ENCODE results near the gene CSN2.

The CSN2 gene

DNA sequence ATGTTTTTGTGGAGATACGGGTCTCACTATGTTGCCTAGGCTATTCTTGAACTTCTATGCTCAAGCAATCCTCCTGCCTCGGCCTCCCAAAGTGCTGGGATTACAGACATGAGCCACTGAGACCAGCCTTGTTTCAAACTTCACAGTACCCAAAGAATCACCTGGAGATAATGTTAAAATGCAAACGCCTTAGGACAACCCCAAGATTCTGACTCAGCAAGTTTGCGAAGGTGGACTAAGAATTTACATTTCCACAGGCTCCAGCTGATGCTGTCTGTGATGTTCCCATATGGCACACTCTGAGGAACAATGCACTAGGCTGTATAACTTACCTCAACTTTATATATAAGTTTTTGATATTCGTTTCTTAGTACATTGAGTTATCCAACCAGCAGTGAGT lies 29.3 kb upstream of the CSN2 start:
- H3K27me3 ChIP-seq (ENCODE audit: insufficient read depth, poor library complexity, severe bottlenecking), result no peaks in the 10 kb centered on the region
- H3K27ac ChIP-seq (replicated peaks), result no peak overlapping the region
- TF ChIP-seq, protein P1, sequence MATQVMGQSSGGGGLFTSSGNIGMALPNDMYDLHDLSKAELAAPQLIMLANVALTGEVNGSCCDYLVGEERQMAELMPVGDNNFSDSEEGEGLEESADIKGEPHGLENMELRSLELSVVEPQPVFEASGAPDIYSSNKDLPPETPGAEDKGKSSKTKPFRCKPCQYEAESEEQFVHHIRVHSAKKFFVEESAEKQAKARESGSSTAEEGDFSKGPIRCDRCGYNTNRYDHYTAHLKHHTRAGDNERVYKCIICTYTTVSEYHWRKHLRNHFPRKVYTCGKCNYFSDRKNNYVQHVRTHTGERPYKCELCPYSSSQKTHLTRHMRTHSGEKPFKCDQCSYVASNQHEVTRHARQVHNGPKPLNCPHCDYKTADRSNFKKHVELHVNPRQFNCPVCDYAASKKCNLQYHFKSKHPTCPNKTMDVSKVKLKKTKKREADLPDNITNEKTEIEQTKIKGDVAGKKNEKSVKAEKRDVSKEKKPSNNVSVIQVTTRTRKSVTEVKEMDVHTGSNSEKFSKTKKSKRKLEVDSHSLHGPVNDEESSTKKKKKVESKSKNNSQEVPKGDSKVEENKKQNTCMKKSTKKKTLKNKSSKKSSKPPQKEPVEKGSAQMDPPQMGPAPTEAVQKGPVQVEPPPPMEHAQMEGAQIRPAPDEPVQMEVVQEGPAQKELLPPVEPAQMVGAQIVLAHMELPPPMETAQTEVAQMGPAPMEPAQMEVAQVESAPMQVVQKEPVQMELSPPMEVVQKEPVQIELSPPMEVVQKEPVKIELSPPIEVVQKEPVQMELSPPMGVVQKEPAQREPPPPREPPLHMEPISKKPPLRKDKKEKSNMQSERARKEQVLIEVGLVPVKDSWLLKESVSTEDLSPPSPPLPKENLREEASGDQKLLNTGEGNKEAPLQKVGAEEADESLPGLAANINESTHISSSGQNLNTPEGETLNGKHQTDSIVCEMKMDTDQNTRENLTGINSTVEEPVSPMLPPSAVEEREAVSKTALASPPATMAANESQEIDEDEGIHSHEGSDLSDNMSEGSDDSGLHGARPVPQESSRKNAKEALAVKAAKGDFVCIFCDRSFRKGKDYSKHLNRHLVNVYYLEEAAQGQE (IDR thresholded peaks at IDR 0.05; ENCODE audit: insufficient replicate concordance, low read depth), result no peak
- TF ChIP-seq GABPA (IDR thresholded peaks at IDR 0.05; ENCODE audit: low read depth) (no peak), POLR2AphosphoS5 (IDR thresholded peaks at IDR 0.05; ENCODE audit: low read depth) (no peak), SPI1 (IDR thresholded peaks at IDR 0.05; ENCODE audit: borderline replicate concordance, low read depth) (no peak)
- TF ChIP-seq, protein P2, sequence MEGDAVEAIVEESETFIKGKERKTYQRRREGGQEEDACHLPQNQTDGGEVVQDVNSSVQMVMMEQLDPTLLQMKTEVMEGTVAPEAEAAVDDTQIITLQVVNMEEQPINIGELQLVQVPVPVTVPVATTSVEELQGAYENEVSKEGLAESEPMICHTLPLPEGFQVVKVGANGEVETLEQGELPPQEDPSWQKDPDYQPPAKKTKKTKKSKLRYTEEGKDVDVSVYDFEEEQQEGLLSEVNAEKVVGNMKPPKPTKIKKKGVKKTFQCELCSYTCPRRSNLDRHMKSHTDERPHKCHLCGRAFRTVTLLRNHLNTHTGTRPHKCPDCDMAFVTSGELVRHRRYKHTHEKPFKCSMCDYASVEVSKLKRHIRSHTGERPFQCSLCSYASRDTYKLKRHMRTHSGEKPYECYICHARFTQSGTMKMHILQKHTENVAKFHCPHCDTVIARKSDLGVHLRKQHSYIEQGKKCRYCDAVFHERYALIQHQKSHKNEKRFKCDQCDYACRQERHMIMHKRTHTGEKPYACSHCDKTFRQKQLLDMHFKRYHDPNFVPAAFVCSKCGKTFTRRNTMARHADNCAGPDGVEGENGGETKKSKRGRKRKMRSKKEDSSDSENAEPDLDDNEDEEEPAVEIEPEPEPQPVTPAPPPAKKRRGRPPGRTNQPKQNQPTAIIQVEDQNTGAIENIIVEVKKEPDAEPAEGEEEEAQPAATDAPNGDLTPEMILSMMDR (IDR thresholded peaks at IDR 0.05; ENCODE audit: insufficient read depth, low read length), result no peak
- DNase-seq (ENCODE audit: low read depth in 1 of 2, low spot score in 1 of 2), result no peak
- H3K4me3 ChIP-seq (replicated peaks; ENCODE audit: insufficient read depth, low read length), result no peak overlapping the region

DNA sequence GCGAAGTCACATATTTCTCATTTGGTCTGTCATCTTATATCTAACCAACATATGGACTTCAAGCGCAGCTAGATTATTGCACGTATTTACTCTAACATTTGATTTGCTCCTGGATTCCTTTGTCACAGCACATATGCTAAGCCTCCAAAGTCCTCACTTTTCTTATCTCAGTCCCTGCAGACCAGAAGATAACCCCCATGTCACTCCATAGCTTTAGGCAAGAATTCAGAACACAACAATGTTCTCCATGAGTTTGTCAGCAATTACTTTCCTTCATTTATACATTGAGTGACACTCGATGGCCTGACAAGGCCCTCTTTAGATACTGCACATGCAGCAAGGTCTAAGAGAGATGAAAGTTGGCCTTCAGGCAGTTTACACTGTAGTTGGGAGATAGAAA lies 25.5 kb upstream of the CSN2 start:
- Histone ChIP-seq H3K4me3 (replicated peaks; ENCODE audit: insufficient read depth, low read length) (no peak overlapping the region), H3K27me3 (ENCODE audit: insufficient read depth, poor library complexity, severe bottlenecking) (no peaks in the 10 kb centered on the region), H3K27ac (replicated peaks) (no peak overlapping the region)
- no peak for DNase-seq (ENCODE audit: low read depth in 1 of 2, low spot score in 1 of 2)
- TF ChIP-seq GABPA (IDR thresholded peaks at IDR 0.05; ENCODE audit: low read depth), result no peak
- TF ChIP-seq, protein P1 (IDR thresholded peaks at IDR 0.05; ENCODE audit: insufficient replicate concordance, low read depth), result no peak
- no peak for TF ChIP-seq SPI1 (IDR thresholded peaks at IDR 0.05; ENCODE audit: borderline replicate concordance, low read depth)

DNA sequence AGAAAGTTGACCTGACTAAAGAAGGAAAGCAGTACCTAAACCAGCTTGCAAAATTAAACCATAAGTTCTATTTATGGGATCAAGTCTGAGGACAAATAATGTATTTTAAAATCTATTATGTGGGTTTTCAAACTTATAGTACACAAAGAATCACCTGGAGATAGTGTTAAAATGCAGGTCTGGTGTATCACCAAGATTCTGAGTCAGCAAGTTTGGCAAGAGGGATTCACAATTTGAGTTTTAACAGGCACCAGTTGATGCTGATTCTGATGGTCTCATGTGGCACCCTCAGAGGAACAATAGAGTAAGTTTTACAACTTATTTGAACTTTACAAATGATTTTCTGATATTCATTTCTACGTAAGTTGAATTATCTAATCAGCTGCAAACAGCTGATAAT lies 21.1 kb upstream of the CSN2 start:
- H3K4me3 ChIP-seq (replicated peaks; ENCODE audit: insufficient read depth, low read length), result no peak overlapping the region
- H3K27me3 ChIP-seq (ENCODE audit: insufficient read depth, poor library complexity, severe bottlenecking), result no peaks in the 10 kb centered on the region
- TF ChIP-seq POLR2AphosphoS5 (IDR thresholded peaks at IDR 0.05; ENCODE audit: low read depth), result no peak
- no peak for TF ChIP-seq GABPA (IDR thresholded peaks at IDR 0.05; ENCODE audit: low read depth)
- TF ChIP-seq, protein P1 (IDR thresholded peaks at IDR 0.05; ENCODE audit: insufficient replicate concordance, low read depth), result no peak
- TF ChIP-seq SPI1 (IDR thresholded peaks at IDR 0.05; ENCODE audit: borderline replicate concordance, low read depth), result no peak
- TF ChIP-seq, protein P2 (IDR thresholded peaks at IDR 0.05; ENCODE audit: insufficient read depth, low read length), result no peak
- no peak for DNase-seq (ENCODE audit: low read depth in 1 of 2, low spot score in 1 of 2)
- no peak overlapping the region for H3K27ac ChIP-seq (replicated peaks)
